ENCODE data around the gene NCOA1. TPM values are rescaled to one million over a fixed set of nuclear protein-coding genes. Genes with fewer than 3 reads are reported as not detected.

The NCOA1 gene
- total RNA-seq, 1 experiment from 2014 or later, result 4.1 TPM

- no peaks in the 10 kb centered on the region for H3K36me3 ChIP-seq (ENCODE audit: insufficient read depth, low read length)
- no peak for DNase-seq
- H3K9ac ChIP-seq (ENCODE audit: low read length), result no peak overlapping the region
- H3K4me1 ChIP-seq (ENCODE audit: low read length), result peaks cover 8% of the 10 kb centered on the region
- H3K9me2 ChIP-seq (replicated peaks; ENCODE audit: insufficient read depth, low read length), result no peaks in the 10 kb centered on the region
- no peaks in the 10 kb centered on the region for H3K79me2 ChIP-seq (ENCODE audit: low read length)
- H4K20me1 ChIP-seq (ENCODE audit: insufficient read depth, low read depth, low read length), result no peaks in the 10 kb centered on the region
- no peak overlapping the region for H2AFZ ChIP-seq (ENCODE audit: low read length)
- H3K4me3 ChIP-seq (ENCODE audit: low read length), result no peak overlapping the region
- H3K27me3 ChIP-seq (ENCODE audit: low read length), result no peaks in the 10 kb centered on the region
- no peak overlapping the region for H3K4me2 ChIP-seq (ENCODE audit: low read depth, low read length, poor library complexity, severe bottlenecking)
- no peak overlapping the region for H3K27ac ChIP-seq (ENCODE audit: low read length)
- H3K9me3 ChIP-seq (ENCODE audit: low read length), result no peaks in the 10 kb centered on the region
Observed at GRCh38 chr2:24724111-24724775, 233.2 kb downstream of the NCOA1 start.

- Histone ChIP-seq H3K4me2 (ENCODE audit: low read depth, low read length, poor library complexity, severe bottlenecking) (no peak overlapping the region), H3K9me2 (replicated peaks; ENCODE audit: insufficient read depth, low read length) (no peaks in the 10 kb centered on the region), H3K27me3 (ENCODE audit: low read length) (no peaks in the 10 kb centered on the region), H3K4me3 (ENCODE audit: low read length) (no peak overlapping the region), H2AFZ (ENCODE audit: low read length) (no peak overlapping the region), H3K9ac (ENCODE audit: low read length) (no peak overlapping the region), H3K79me2 (ENCODE audit: low read length) (no peaks in the 10 kb centered on the region), H4K20me1 (ENCODE audit: insufficient read depth, low read depth, low read length) (no peaks in the 10 kb centered on the region), H3K4me1 (ENCODE audit: low read length) (peaks cover 8% of the 10 kb centered on the region), H3K36me3 (ENCODE audit: insufficient read depth, low read length) (no peaks in the 10 kb centered on the region), H3K27ac (ENCODE audit: low read length) (no peak overlapping the region), H3K9me3 (ENCODE audit: low read length) (no peaks in the 10 kb centered on the region)
- DNase-seq, result no peak
Observed at GRCh38 chr2:24725956-24726355, 234.9 kb downstream of the NCOA1 start.

- no peaks in the 10 kb centered on the region for H3K27me3 ChIP-seq (ENCODE audit: low read length)
- H3K27ac ChIP-seq (ENCODE audit: low read length), result no peak overlapping the region
- DNase-seq, result no peak
- no peaks in the 10 kb centered on the region for H3K9me2 ChIP-seq (replicated peaks; ENCODE audit: insufficient read depth, low read length)
- H3K79me2 ChIP-seq (ENCODE audit: low read length), result no peaks in the 10 kb centered on the region
- H3K9me3 ChIP-seq (ENCODE audit: low read length), result no peaks in the 10 kb centered on the region
- no peak overlapping the region for H3K4me2 ChIP-seq (ENCODE audit: low read depth, low read length, poor library complexity, severe bottlenecking)
- no peak overlapping the region for H3K9ac ChIP-seq (ENCODE audit: low read length)
- no peaks in the 10 kb centered on the region for H3K36me3 ChIP-seq (ENCODE audit: insufficient read depth, low read length)
- H3K4me3 ChIP-seq (ENCODE audit: low read length), result no peak overlapping the region
- H4K20me1 ChIP-seq (ENCODE audit: insufficient read depth, low read depth, low read length), result no peaks in the 10 kb centered on the region
- no peak overlapping the region for H2AFZ ChIP-seq (ENCODE audit: low read length)
- H3K4me1 ChIP-seq (ENCODE audit: low read length), result peaks cover 8% of the 10 kb centered on the region
Observed at GRCh38 chr2:24730481-24730880, 239.4 kb downstream of the NCOA1 start.

- Histone ChIP-seq H2AFZ (ENCODE audit: low read length) (no peak overlapping the region), H3K4me1 (ENCODE audit: low read length) (peaks cover 5% of the 10 kb centered on the region), H3K79me2 (ENCODE audit: low read length) (no peaks in the 10 kb centered on the region), H3K9ac (ENCODE audit: low read length) (no peak overlapping the region), H3K27ac (ENCODE audit: low read length) (no peak overlapping the region), H3K4me3 (ENCODE audit: low read length) (no peak overlapping the region), H3K36me3 (ENCODE audit: insufficient read depth, low read length) (no peaks in the 10 kb centered on the region), H3K4me2 (ENCODE audit: low read depth, low read length, poor library complexity, severe bottlenecking) (no peak overlapping the region), H3K9me3 (ENCODE audit: low read length) (no peaks in the 10 kb centered on the region), H3K27me3 (ENCODE audit: low read length) (no peaks in the 10 kb centered on the region), H3K9me2 (replicated peaks; ENCODE audit: insufficient read depth, low read length) (no peaks in the 10 kb centered on the region), H4K20me1 (ENCODE audit: insufficient read depth, low read depth, low read length) (no peaks in the 10 kb centered on the region)
- DNase-seq, result no peak
Observed at GRCh38 chr2:24731040-24731439, 240.0 kb downstream of the NCOA1 start.

- H3K9me2 ChIP-seq (replicated peaks; ENCODE audit: insufficient read depth, low read length), result no peaks in the 10 kb centered on the region
- no peaks in the 10 kb centered on the region for H3K9me3 ChIP-seq (ENCODE audit: low read length)
- H3K79me2 ChIP-seq (ENCODE audit: low read length), result no peaks in the 10 kb centered on the region
- no peak overlapping the region for H3K27ac ChIP-seq (ENCODE audit: low read length)
- H3K27me3 ChIP-seq (ENCODE audit: low read length), result no peaks in the 10 kb centered on the region
- H4K20me1 ChIP-seq (ENCODE audit: insufficient read depth, low read depth, low read length), result no peaks in the 10 kb centered on the region
- no peaks in the 10 kb centered on the region for H3K4me1 ChIP-seq (ENCODE audit: low read length)
- no peak overlapping the region for H3K4me3 ChIP-seq (ENCODE audit: low read length)
- DNase-seq, result no peak
- H2AFZ ChIP-seq (ENCODE audit: low read length), result no peak overlapping the region
- no peak overlapping the region for H3K4me2 ChIP-seq (ENCODE audit: low read depth, low read length, poor library complexity, severe bottlenecking)
- no peak overlapping the region for H3K9ac ChIP-seq (ENCODE audit: low read length)
- no peaks in the 10 kb centered on the region for H3K36me3 ChIP-seq (ENCODE audit: insufficient read depth, low read length)
Observed at GRCh38 chr2:24731923-24732322, 240.9 kb downstream of the NCOA1 start.

- Histone ChIP-seq H3K36me3 (ENCODE audit: insufficient read depth, low read length) (no peaks in the 10 kb centered on the region), H3K4me2 (ENCODE audit: low read depth, low read length, poor library complexity, severe bottlenecking) (no peak overlapping the region), H4K20me1 (ENCODE audit: insufficient read depth, low read depth, low read length) (no peaks in the 10 kb centered on the region), H3K4me1 (ENCODE audit: low read length) (no peaks in the 10 kb centered on the region), H3K9me3 (ENCODE audit: low read length) (no peaks in the 10 kb centered on the region), H3K27me3 (ENCODE audit: low read length) (no peaks in the 10 kb centered on the region), H3K9ac (ENCODE audit: low read length) (no peak overlapping the region), H2AFZ (ENCODE audit: low read length) (no peak overlapping the region), H3K9me2 (replicated peaks; ENCODE audit: insufficient read depth, low read length) (no peaks in the 10 kb centered on the region), H3K4me3 (ENCODE audit: low read length) (no peak overlapping the region), H3K27ac (ENCODE audit: low read length) (no peak overlapping the region), H3K79me2 (ENCODE audit: low read length) (no peaks in the 10 kb centered on the region)
- no peak for DNase-seq
Observed at GRCh38 chr2:24734741-24735140, 243.7 kb downstream of the NCOA1 start.

GRCh38 chr2:24739354-24740025 lies 248.4 kb downstream of the NCOA1 start:
- no peak overlapping the region for H3K4me2 ChIP-seq (ENCODE audit: low read depth, low read length, poor library complexity, severe bottlenecking)
- no peaks in the 10 kb centered on the region for H3K79me2 ChIP-seq (ENCODE audit: low read length)
- no peak for DNase-seq
- no peak overlapping the region for H3K27ac ChIP-seq (ENCODE audit: low read length)
- no peak overlapping the region for H2AFZ ChIP-seq (ENCODE audit: low read length)
- H3K36me3 ChIP-seq (ENCODE audit: insufficient read depth, low read length), result no peaks in the 10 kb centered on the region
- H3K27me3 ChIP-seq (ENCODE audit: low read length), result no peaks in the 10 kb centered on the region
- H4K20me1 ChIP-seq (ENCODE audit: insufficient read depth, low read depth, low read length), result no peaks in the 10 kb centered on the region
- H3K4me1 ChIP-seq (ENCODE audit: low read length), result peaks cover 9% of the 10 kb centered on the region
- no peak overlapping the region for H3K4me3 ChIP-seq (ENCODE audit: low read length)
- H3K9ac ChIP-seq (ENCODE audit: low read length), result no peak overlapping the region
- H3K9me2 ChIP-seq (replicated peaks; ENCODE audit: insufficient read depth, low read length), result no peaks in the 10 kb centered on the region
- H3K9me3 ChIP-seq (ENCODE audit: low read length), result no peaks in the 10 kb centered on the region

- Histone ChIP-seq H3K27ac (ENCODE audit: low read length) (no peak overlapping the region), H3K4me1 (ENCODE audit: low read length) (peaks cover 9% of the 10 kb centered on the region), H3K27me3 (ENCODE audit: low read length) (no peaks in the 10 kb centered on the region)
Observed at GRCh38 chr2:24740142-24740541, 249.1 kb downstream of the NCOA1 start.

More at GRCh38 chr2:24740142-24740541, 249.1 kb downstream of the NCOA1 start:
- Histone ChIP-seq H3K4me2 (ENCODE audit: low read depth, low read length, poor library complexity, severe bottlenecking) (no peak overlapping the region), H3K36me3 (ENCODE audit: insufficient read depth, low read length) (no peaks in the 10 kb centered on the region), H4K20me1 (ENCODE audit: insufficient read depth, low read depth, low read length) (no peaks in the 10 kb centered on the region), H3K79me2 (ENCODE audit: low read length) (no peaks in the 10 kb centered on the region), H3K4me3 (ENCODE audit: low read length) (no peak overlapping the region), H3K9me2 (replicated peaks; ENCODE audit: insufficient read depth, low read length) (no peaks in the 10 kb centered on the region), H2AFZ (ENCODE audit: low read length) (no peak overlapping the region), H3K9ac (ENCODE audit: low read length) (no peak overlapping the region), H3K9me3 (ENCODE audit: low read length) (no peaks in the 10 kb centered on the region)
- DNase-seq, result no peak

Data from Karpas-422 (cell line).